ENCODE measurements around the gene ADRA2C. TPM values are rescaled to one million over a fixed set of nuclear protein-coding genes. Genes with fewer than 3 reads are reported as not detected.

The ADRA2C gene
- total RNA-seq, 1 experiment from 2014 or later, result 28.1 TPM

GRCh38 chr4:3785292-3785565 is 19.0 kb downstream of the ADRA2C start:
- H3K27me3 ChIP-seq (ENCODE audit: insufficient read depth, low read length), result no peaks in the 10 kb centered on the region
- H3K9me2 ChIP-seq (ENCODE audit: insufficient read depth), result no peaks in the 10 kb centered on the region
- H3K9ac ChIP-seq (ENCODE audit: low read length), result no peak overlapping the region
- no peak overlapping the region for H3K27ac ChIP-seq (ENCODE audit: low read depth, low read length)
- TF ChIP-seq SP1 (IDR thresholded peaks at IDR 0.05; ENCODE audit: low read depth), result no peak
- TF ChIP-seq, protein P1, sequence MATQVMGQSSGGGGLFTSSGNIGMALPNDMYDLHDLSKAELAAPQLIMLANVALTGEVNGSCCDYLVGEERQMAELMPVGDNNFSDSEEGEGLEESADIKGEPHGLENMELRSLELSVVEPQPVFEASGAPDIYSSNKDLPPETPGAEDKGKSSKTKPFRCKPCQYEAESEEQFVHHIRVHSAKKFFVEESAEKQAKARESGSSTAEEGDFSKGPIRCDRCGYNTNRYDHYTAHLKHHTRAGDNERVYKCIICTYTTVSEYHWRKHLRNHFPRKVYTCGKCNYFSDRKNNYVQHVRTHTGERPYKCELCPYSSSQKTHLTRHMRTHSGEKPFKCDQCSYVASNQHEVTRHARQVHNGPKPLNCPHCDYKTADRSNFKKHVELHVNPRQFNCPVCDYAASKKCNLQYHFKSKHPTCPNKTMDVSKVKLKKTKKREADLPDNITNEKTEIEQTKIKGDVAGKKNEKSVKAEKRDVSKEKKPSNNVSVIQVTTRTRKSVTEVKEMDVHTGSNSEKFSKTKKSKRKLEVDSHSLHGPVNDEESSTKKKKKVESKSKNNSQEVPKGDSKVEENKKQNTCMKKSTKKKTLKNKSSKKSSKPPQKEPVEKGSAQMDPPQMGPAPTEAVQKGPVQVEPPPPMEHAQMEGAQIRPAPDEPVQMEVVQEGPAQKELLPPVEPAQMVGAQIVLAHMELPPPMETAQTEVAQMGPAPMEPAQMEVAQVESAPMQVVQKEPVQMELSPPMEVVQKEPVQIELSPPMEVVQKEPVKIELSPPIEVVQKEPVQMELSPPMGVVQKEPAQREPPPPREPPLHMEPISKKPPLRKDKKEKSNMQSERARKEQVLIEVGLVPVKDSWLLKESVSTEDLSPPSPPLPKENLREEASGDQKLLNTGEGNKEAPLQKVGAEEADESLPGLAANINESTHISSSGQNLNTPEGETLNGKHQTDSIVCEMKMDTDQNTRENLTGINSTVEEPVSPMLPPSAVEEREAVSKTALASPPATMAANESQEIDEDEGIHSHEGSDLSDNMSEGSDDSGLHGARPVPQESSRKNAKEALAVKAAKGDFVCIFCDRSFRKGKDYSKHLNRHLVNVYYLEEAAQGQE (IDR thresholded peaks at IDR 0.05; ENCODE audit: low read depth), result no peak
- TF ChIP-seq SIN3A (IDR thresholded peaks at IDR 0.05; ENCODE audit: low read depth), result no peak
- no peak for DNase-seq (ENCODE audit: low read depth, low spot score)
- intact Hi-C loops (cut with micrococcal nuclease), result loop anchor here (2.0 kb wide), 1 partner anchor 438 kb away; no protein-coding TSS in a partner anchor
- no peaks in the 10 kb centered on the region for H4K20me1 ChIP-seq (ENCODE audit: insufficient read depth)
- no peak overlapping the region for H3K4me2 ChIP-seq (ENCODE audit: low read length)
- ATAC-seq, result no peak
- RAD21 ChIA-PET (ENCODE audit: low non-redundant PET in 1 of 2, low total read pairs in 2 of 2, uncharacterized antibody in 2 of 2, unreplicated experiment in 2 of 2), result interaction anchor here in 1 of 2 experiments (1.0 kb wide), 1 partner anchor 95 kb away, joined by 3 read pairs; no protein-coding TSS in a partner anchor
- H3K9me3 ChIP-seq (ENCODE audit: control insufficient read depth in 1 of 2, insufficient read depth in 1 of 2, low read depth in 1 of 2, low read length in 2 of 2), result no peaks in the 10 kb centered on the region
- no TSS peak for BruUV-seq (replicated peaks)
- POLR2A ChIA-PET, result interaction anchor here (1.5 kb wide), 1 partner anchor 20 kb away, joined by 4 read pairs; no protein-coding TSS in a partner anchor
- no peaks in the 10 kb centered on the region for H3K79me2 ChIP-seq (ENCODE audit: insufficient read depth, low read length)
- no peak overlapping the region for H3K4me3 ChIP-seq (replicated peaks in 1 of 2; ENCODE audit: low read depth in 1 of 2, low read length in 2 of 2)
- H3K4me1 ChIP-seq (ENCODE audit: control insufficient read depth in 1 of 2, insufficient read depth in 2 of 2, low read length in 2 of 2), result peaks cover 58 to 64% of the 10 kb centered on the region in 2 experiments
- H2AFZ ChIP-seq (ENCODE audit: low read depth, low read length, poor library complexity, severe bottlenecking), result no peak overlapping the region
- CTCF ChIA-PET, result interaction anchor here (1.1 kb wide), 1 partner anchor 95 kb away, joined by 5 read pairs; no protein-coding TSS in a partner anchor
- H3K36me3 ChIP-seq (ENCODE audit: control insufficient read depth in 1 of 2, insufficient read depth in 2 of 2, low read length in 2 of 2), result no peaks in the 10 kb centered on the region

- H3K27ac ChIP-seq (ENCODE audit: low read depth, low read length), result no peak overlapping the region; the same call in 1 of the 2 replicates
- peak overlapping the region; percentile 33; the same call in 1 of the 2 replicates for H3K4me2 ChIP-seq (ENCODE audit: low read length)
- no peaks in the 10 kb centered on the region for H3K9me2 ChIP-seq (ENCODE audit: insufficient read depth)
- H4K20me1 ChIP-seq (ENCODE audit: insufficient read depth), result no peaks in the 10 kb centered on the region
- H3K4me1 ChIP-seq (ENCODE audit: control insufficient read depth in 1 of 2, insufficient read depth in 2 of 2, low read length in 2 of 2), result peaks cover 47 to 53% of the 10 kb centered on the region in 2 experiments
- H3K36me3 ChIP-seq (ENCODE audit: control insufficient read depth in 1 of 2, insufficient read depth in 2 of 2, low read length in 2 of 2), result no peaks in the 10 kb centered on the region
- POLR2A ChIA-PET, result interaction anchor here (1.5 kb wide), 1 partner anchor 21 kb away, joined by 4 read pairs; no protein-coding TSS in a partner anchor
- H3K9me3 ChIP-seq (ENCODE audit: control insufficient read depth in 1 of 2, insufficient read depth in 1 of 2, low read depth in 1 of 2, low read length in 2 of 2), result no peaks in the 10 kb centered on the region
- no peaks in the 10 kb centered on the region for H3K27me3 ChIP-seq (ENCODE audit: insufficient read depth, low read length)
- DNase-seq (ENCODE audit: low read depth, low spot score) (no peak), ATAC-seq (peak; percentile 37; the same call in 1 of the 2 replicates)
- H3K4me3 ChIP-seq (replicated peaks in 1 of 2; ENCODE audit: low read depth in 1 of 2, low read length in 2 of 2), result no peak overlapping the region
- H3K79me2 ChIP-seq (ENCODE audit: insufficient read depth, low read length), result no peaks in the 10 kb centered on the region
- H2AFZ ChIP-seq (ENCODE audit: low read depth, low read length, poor library complexity, severe bottlenecking), result no peak overlapping the region
- CTCF ChIA-PET, result interaction anchor here (0.7 to 1.2 kb wide), 3 partner anchors 21 to 156 kb away, joined by 3 to 4 read pairs (median 3); no protein-coding TSS in a partner anchor
- H3K9ac ChIP-seq (ENCODE audit: low read length), result no peak overlapping the region
- RAD21 ChIA-PET (ENCODE audit: low non-redundant PET in 1 of 2, low total read pairs in 2 of 2, uncharacterized antibody in 2 of 2, unreplicated experiment in 2 of 2), result interaction anchor here in 1 of 2 experiments (1.0 kb wide), 1 partner anchor 21 kb away, joined by 3 read pairs; no protein-coding TSS in a partner anchor
- BruUV-seq (replicated peaks), result no TSS peak
- intact Hi-C loops (cut with micrococcal nuclease), result no loop called here
- TF ChIP-seq POLR2A (IDR thresholded peaks at IDR 0.05; ENCODE audit: borderline replicate concordance, extremely low read depth, insufficient read depth, insufficient read length), result no peak
- TF ChIP-seq, protein P2, sequence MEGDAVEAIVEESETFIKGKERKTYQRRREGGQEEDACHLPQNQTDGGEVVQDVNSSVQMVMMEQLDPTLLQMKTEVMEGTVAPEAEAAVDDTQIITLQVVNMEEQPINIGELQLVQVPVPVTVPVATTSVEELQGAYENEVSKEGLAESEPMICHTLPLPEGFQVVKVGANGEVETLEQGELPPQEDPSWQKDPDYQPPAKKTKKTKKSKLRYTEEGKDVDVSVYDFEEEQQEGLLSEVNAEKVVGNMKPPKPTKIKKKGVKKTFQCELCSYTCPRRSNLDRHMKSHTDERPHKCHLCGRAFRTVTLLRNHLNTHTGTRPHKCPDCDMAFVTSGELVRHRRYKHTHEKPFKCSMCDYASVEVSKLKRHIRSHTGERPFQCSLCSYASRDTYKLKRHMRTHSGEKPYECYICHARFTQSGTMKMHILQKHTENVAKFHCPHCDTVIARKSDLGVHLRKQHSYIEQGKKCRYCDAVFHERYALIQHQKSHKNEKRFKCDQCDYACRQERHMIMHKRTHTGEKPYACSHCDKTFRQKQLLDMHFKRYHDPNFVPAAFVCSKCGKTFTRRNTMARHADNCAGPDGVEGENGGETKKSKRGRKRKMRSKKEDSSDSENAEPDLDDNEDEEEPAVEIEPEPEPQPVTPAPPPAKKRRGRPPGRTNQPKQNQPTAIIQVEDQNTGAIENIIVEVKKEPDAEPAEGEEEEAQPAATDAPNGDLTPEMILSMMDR (IDR thresholded peaks at IDR 0.05 in 2 of 3, conservative IDR thresholded peaks at IDR 0.05 in 1 of 3; ENCODE audit: borderline replicate concordance in 1 of 3, insufficient read depth in 1 of 3, low read depth in 2 of 3, low read length in 2 of 3), result peak in 2 of 3 experiments; percentile 17 to 28; a peak in 2 of 6 replicates
Observed at GRCh38 chr4:3786196-3786869, 20.1 kb downstream of the ADRA2C start.

Measured in HCT116 (cell line).